Pulmonary artery endothelial cell (primary cell): Measurements from ENCODE around the gene MXRA8. TPM values are rescaled to one million over a fixed set of nuclear protein-coding genes. Genes with fewer than 3 reads are reported as not detected.

Source experiments
- DNase-seq: peaks from one replicate; pipeline ENCODE4 v3.0.0-alpha.2; 2011; ENCODE audit warnings: low read depth, low spot score
- total RNA-seq: library from RNA; depleted of rRNA; stranded (reverse); fragments of >200 nt; gene quantifications from 2 replicates; pipeline ENCODE4 v1.2.3, GENCODE V29; 2014

Gene MXRA8
- total RNA-seq, 1 donor from 2014 or later = 0.99 TPM

GRCh38 chr1:1336931-1337792 lies 21.2 kb downstream of the MXRA8 start:
- DNase-seq = no peak

GRCh38 chr1:1336446-1336845 lies 21.9 kb downstream of the MXRA8 start:
- no peak for DNase-seq

- no peak for DNase-seq
These were observed 22.5 kb downstream of the MXRA8 start for GRCh38 chr1:1335792-1336248.

- DNase-seq = no peak
These were observed 23.1 kb downstream of the MXRA8 start for GRCh38 chr1:1335283-1335682.

- no peak for DNase-seq
These were observed 23.5 kb downstream of the MXRA8 start for GRCh38 chr1:1334835-1335234.

GRCh38 chr1:1333551-1334241 lies 24.7 kb downstream of the MXRA8 start:
- DNase-seq = no peak

- DNase-seq = no peak
These were observed 25.4 kb downstream of the MXRA8 start for GRCh38 chr1:1332774-1333480.

GRCh38 chr1:1332031-1332755 lies 26.2 kb downstream of the MXRA8 start:
- DNase-seq = no peak

DNA sequence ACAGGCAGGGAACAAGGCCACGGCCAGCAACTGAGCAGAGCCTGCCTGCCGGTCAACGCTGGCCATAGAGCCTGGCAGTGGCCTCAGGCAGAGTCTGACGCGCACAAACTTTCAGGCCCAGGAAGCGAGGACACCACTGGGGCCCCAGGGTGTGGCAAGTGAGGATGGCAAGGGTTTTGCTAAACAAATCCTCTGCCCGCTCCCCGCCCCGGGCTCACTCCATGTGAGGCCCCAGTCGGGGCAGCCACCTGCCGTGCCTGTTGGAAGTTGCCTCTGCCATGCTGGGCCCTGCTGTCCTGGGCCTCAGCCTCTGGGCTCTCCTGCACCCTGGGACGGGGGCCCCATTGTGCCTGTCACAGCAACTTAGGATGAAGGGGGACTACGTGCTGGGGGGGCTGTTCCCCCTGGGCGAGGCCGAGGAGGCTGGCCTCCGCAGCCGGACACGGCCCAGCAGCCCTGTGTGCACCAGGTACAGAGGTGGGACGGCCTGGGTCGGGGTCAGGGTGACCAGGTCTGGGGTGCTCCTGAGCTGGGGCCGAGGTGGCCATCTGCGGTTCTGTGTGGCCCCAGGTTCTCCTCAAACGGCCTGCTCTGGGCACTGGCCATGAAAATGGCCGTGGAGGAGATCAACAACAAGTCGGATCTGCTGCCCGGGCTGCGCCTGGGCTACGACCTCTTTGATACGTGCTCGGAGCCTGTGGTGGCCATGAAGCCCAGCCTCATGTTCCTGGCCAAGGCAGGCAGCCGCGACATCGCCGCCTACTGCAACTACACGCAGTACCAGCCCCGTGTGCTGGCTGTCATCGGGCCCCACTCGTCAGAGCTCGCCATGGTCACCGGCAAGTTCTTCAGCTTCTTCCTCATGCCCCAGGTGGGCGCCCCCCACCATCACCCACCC lies 27.0 kb downstream of the MXRA8 start, which contains the start of gene TAS1R3:
TSS of gene TAS1R3 (plus strand) at position 213 of the 898 bp plus-strand sequence. CDS start at position 279, 66 bp downstream.
- no peak for DNase-seq

GRCh38 chr1:1330366-1331067 lies 27.8 kb downstream of the MXRA8 start:
- no peak for DNase-seq

DNA sequence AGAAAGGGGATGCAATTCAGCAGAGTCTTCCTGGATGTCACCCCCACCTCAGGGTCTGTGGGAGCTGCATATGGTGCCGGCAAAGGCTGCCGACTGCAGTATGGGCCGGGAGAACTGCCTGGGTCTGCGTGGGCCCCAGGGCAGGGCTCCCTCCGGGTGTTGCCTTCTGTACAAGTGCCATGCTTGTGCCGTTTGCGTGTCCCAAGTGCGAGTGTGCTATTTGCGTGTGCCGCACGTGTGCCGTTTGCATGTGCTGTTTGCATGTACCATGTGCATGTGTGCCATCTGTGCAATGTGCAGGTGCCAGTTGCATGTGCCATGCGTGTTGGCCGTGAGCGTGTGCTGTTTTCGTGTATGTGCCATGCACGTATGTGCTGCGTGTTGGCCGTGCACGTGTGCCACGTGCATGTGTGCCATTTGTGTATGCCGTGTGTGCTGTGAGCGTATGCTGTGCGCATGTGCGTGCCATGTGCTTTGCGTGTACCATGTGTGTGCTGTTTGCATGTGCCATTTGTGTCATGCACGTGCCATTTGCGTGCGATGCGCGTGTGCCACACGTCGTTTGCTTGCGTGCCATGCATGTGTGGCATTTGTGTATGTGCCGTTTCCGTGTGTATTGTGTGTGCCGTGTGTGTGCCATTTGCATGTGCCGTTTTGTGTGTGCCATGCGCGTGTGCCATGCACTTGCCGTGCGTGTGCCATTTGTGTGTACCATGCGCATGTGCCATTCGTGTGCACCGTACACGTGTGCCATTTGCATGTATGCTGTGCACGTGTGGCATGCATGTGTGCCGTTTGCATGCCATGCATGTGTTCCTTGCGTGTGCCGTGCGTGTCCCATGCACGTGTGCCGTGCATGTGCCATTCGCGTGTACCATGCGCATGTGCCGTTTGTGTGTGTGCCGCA lies 28.8 kb downstream of the MXRA8 start:
- no peak for DNase-seq

DNA sequence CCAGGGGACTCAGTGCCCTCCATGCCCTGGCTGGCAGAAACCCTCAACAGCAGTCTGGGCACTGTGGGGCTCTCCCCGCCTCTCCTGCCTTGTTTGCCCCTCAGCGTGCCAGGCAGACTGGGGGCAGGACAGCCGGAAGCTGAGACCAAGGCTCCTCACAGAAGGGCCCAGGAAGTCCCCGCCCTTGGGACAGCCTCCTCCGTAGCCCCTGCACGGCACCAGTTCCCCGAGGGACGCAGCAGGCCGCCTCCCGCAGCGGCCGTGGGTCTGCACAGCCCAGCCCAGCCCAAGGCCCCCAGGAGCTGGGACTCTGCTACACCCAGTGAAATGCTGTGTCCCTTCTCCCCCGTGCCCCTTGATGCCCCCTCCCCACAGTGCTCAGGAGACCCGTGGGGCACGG lies 30.1 kb downstream of the MXRA8 start:
- no peak for DNase-seq

DNA sequence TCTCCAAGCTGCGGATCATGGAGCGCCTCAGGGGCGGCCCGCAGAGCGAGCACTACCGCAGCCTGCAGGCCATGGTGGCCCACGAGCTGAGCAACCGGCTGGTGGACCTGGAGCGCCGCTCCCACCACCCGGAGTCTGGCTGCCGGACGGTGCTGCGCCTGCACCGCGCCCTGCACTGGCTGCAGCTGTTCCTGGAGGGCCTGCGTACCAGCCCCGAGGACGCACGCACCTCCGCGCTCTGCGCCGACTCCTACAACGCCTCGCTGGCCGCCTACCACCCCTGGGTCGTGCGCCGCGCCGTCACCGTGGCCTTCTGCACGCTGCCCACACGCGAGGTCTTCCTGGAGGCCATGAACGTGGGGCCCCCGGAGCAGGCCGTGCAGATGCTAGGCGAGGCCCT lies 31.1 kb downstream of the MXRA8 start:
- DNase-seq = no peak

DNA sequence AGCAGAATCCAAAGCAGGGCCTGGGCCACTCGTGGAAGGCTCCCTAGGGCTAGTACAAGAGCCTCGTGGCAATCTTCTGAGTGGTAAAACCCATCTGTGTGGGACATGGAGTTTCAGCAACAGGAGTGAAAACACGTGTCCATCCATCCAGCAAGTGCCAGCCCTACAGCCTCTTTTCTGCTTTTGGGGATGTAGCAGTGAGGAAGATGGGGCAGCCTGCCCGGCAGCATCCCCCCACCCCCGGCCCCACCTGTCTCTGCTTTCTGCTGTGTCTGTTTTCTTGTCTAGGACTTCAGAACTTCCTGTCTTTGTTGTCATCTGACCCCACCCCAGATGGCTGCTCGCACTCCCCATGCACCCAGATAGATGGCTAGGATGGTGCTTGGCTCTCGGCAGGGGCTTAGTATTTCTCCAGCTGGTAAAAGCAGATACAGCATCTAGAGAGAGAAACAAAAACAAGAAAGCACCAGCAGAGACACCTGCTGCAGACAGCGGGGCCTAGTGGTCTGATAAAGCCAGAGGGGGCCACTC lies 32.2 kb downstream of the MXRA8 start:
- DNase-seq = no peak

- no peak for DNase-seq
These were observed 32.9 kb downstream of the MXRA8 start for GRCh38 chr1:1325288-1326074.

GRCh38 chr1:1324524-1325287 lies 33.6 kb downstream of the MXRA8 start, which contains the start of the genes CPTP and INTS11:
Gene CPTP (plus strand): TSS chr1:1324802. CDS start chr1:1326911, 2,109 bp downstream.
Gene INTS11 (minus strand): TSS chr1:1324660. CDS start chr1:1324608, 52 bp downstream.
- DNase-seq = peak; percentile 54
